Measurements from ENCODE around the gene UMAD1.

- TF ChIP-seq POLR2AphosphoS5 (IDR thresholded peaks at IDR 0.05; ENCODE audit: low read depth, low read length), result no peak
- TF ChIP-seq REST (IDR thresholded peaks at IDR 0.05; ENCODE audit: insufficient read depth in 1 of 2, low read depth in 2 of 2, low read length in 2 of 2), result no peak
Measured at GRCh38 chr7:7703427-7703826, 62.9 kb downstream of the UMAD1 start.
